CD14-positive monocyte (primary cell): ENCODE data around the gene CAMK1G. TPM values are rescaled to one million over a fixed set of nuclear protein-coding genes. Genes with fewer than 3 reads are reported as not detected.

Experiments used
- DNase-seq, 3 donors: peaks; one replicate each; pipeline ENCODE4 v3.0.0-alpha.2; 2011 to 2022
- H2AFZ ChIP-seq: 2 replicates; pipeline ENCODE4 v1.6.0; 2012; ENCODE audit warnings: mild to moderate bottlenecking, low read depth, low read length, inconsistent platforms; ENCODE audit not compliant: insufficient read depth, poor library complexity, severe bottlenecking
- H3K27ac ChIP-seq, 2 donors: 1 replicate in 1 of 2; 2 replicates in 1 of 2; pipeline ENCODE4 v1.5.1; 2012 to 2013; ENCODE audit warnings: low read length in 2 of 2, control low read depth in 1 of 2, inconsistent platforms in 1 of 2, low read depth in 1 of 2, mild to moderate bottlenecking in 1 of 2
- H3K27me3 ChIP-seq, 2 donors: one replicate each; pipeline versions ENCODE4 v1.6.0 to v1.6.1; 2011 to 2013; ENCODE audit warnings: low read length in 2 of 2; ENCODE audit not compliant: control insufficient read depth in 2 of 2, insufficient read depth in 2 of 2
- H3K36me3 ChIP-seq, 2 donors: replicated peaks in 1 of 2; 1 replicate in 1 of 2; 2 replicates in 1 of 2; pipeline versions ENCODE4 v1.5.1 to v1.6.1; 2012 to 2013; ENCODE audit warnings: low read length in 2 of 2, control low read depth in 1 of 2, inconsistent platforms in 1 of 2, mild to moderate bottlenecking in 1 of 2; ENCODE audit not compliant: insufficient read depth in 2 of 2, control insufficient read depth in 1 of 2
- H3K4me1 ChIP-seq, 2 donors: 1 replicate in 1 of 2; 2 replicates in 1 of 2; pipeline versions ENCODE4 v1.5.1 to v1.6.1; 2012 to 2013; ENCODE audit warnings: low read length in 2 of 2, control low read depth in 1 of 2, inconsistent platforms in 1 of 2, mild to moderate bottlenecking in 1 of 2, moderate library complexity in 1 of 2; ENCODE audit not compliant: insufficient read depth in 2 of 2, control insufficient read depth in 1 of 2
- H3K4me2 ChIP-seq: replicated peaks from 2 replicates; pipeline ENCODE3; 2012; ENCODE audit warnings: low read length, moderate library complexity, mild to moderate bottlenecking; ENCODE audit not compliant: poor library complexity, severe bottlenecking; ENCODE audit errors: extremely low read depth
- H3K4me3 ChIP-seq, 3 experiments: fragments of 200-600 bp in 1 of 3; sonication (generic) in 1 of 3; replicated peaks in 1 of 3; 1 replicate in 2 of 3; 2 replicates in 1 of 3; pipeline ENCODE4 v1.5.1; 2011 to 2013; ENCODE audit warnings: low read length in 3 of 3, mild to moderate bottlenecking in 3 of 3, control low read depth in 2 of 3, low read depth in 2 of 3, inconsistent platforms in 1 of 3, moderate library complexity in 1 of 3
- H3K79me2 ChIP-seq: 2 replicates; pipeline ENCODE4 v1.6.0; 2012; ENCODE audit warnings: mild to moderate bottlenecking, control low read depth, inconsistent platforms, low read length, moderate library complexity; ENCODE audit not compliant: insufficient read depth
- H3K9ac ChIP-seq: 2 replicates; pipeline ENCODE4 v1.6.0; 2017; ENCODE audit warnings: low read length, mild to moderate bottlenecking; ENCODE audit not compliant: insufficient read depth, poor library complexity, severe bottlenecking
- H3K9me3 ChIP-seq, 2 donors: replicated peaks in 1 of 2; 1 replicate in 1 of 2; 2 replicates in 1 of 2; pipeline versions ENCODE4 v1.5.1 to v1.6.1; 2012 to 2013; ENCODE audit warnings: low read length in 2 of 2, control low read depth in 1 of 2; ENCODE audit not compliant: control insufficient read depth in 1 of 2, insufficient read depth in 1 of 2
- H4K20me1 ChIP-seq: 2 replicates; pipeline ENCODE4 v1.6.0; 2012; ENCODE audit warnings: mild to moderate bottlenecking, low read length, control low read depth, moderate library complexity; ENCODE audit not compliant: insufficient read depth
- H3K27ac Mint-ChIP-seq, 7 donors: one replicate each; pipeline ENCODE4 v1.8.0; 2020; ENCODE audit warnings: mild to moderate bottlenecking in 7 of 7, mixed read lengths in 7 of 7, moderate library complexity in 6 of 7, inconsistent platforms in 2 of 7
- H3K27me3 Mint-ChIP-seq, 3 donors: one replicate each; pipeline ENCODE4 v1.8.0; 2021 to 2022; ENCODE audit warnings: low read depth in 3 of 3, mild to moderate bottlenecking in 3 of 3, mixed read lengths in 3 of 3, moderate library complexity in 3 of 3, inconsistent platforms in 1 of 3
- H3K36me3 Mint-ChIP-seq, 2 donors: one replicate each; pipeline ENCODE4 v1.8.0; 2020; ENCODE audit warnings: mixed read lengths in 2 of 2, inconsistent platforms in 1 of 2, mild to moderate bottlenecking in 1 of 2
- H3K4me1 Mint-ChIP-seq: one replicate; pipeline ENCODE4 v1.8.0; 2020; ENCODE audit warnings: mild to moderate bottlenecking, mixed read lengths
- H3K4me3 Mint-ChIP-seq, 2 donors: one replicate each; pipeline ENCODE4 v1.8.0; 2020; ENCODE audit warnings: mild to moderate bottlenecking in 2 of 2, mixed read lengths in 2 of 2, moderate library complexity in 1 of 2
- H3K9me3 Mint-ChIP-seq, 7 donors: one replicate each; pipeline ENCODE4 v1.8.0; 2020 to 2022; ENCODE audit warnings: mixed read lengths in 7 of 7, mild to moderate bottlenecking in 6 of 7, moderate library complexity in 6 of 7, inconsistent platforms in 2 of 7
- CTCF ChIP-seq: fragments of 200-600 bp; IDR thresholded peaks from one replicate; pipeline ENCODE4 v1.8.0; 2022; ENCODE audit warnings: antibody characterized with exemption, mild to moderate bottlenecking
- WGBS: methylation state at CpG from one replicate; pipeline ENCODE4 v1.1.5; 2013; ENCODE audit warnings: missing lambda C conversion rate; ENCODE audit not compliant: insufficient coverage; 5-methylcytosine and 5-hydroxymethylcytosine counted together
- intact Hi-C, 2 donors: fragments of 100-400 bp; cut with micrococcal nuclease; formaldehyde crosslinking; loops; one replicate each; pipeline versions ENCODE4 v1.15.0 to v1.15.1; 2023
- polyA plus RNA-seq, 3 donors: library from polyadenylated mRNA; depleted of rRNA in 1 of 3; unstranded in 2 of 3; stranded (reverse) in 1 of 3; fragments of 300-500 nt in 2 of 3; fragments of >200 nt in 1 of 3; fragmentation: Illumina TruSeq in 2 of 3; gene quantifications; 1 replicate in 2 of 3; 2 replicates in 1 of 3; pipeline ENCODE4 v1.2.3, GENCODE V29; 2012 to 2021

The CAMK1G gene
- polyA plus RNA-seq, 3 donors: not detected

GRCh38 chr1:209652873-209653401 lies 69.4 kb downstream of the CAMK1G start:
- peaks cover 64 to 72% of the 10 kb centered on the region in 2 donors for H3K4me1 ChIP-seq
- H2AFZ ChIP-seq: no peak overlapping the region
- peak in 2 of 3 donors; percentile 44 to 59 for DNase-seq
- no peaks in the 10 kb centered on the region for H3K9me3 ChIP-seq
- no peak overlapping the region for H3K4me2 ChIP-seq
- no peak for TF ChIP-seq CTCF
- Mint-ChIP-seq H3K9me3 (peaks cover 0 to 4% (median 0%) of the 10 kb centered on the region in 7 donors), H3K36me3 (peaks cover 9 to 21% of the 10 kb centered on the region in 2 donors), H3K27ac (peak overlapping the region in 6 of 7 donors; percentile 38 to 99 (median 97)), H3K4me3 (no peak overlapping the region), H3K27me3 (peaks cover 40 to 55% (median 42%) of the 10 kb centered on the region in 3 donors), H3K4me1 (peaks cover 72% of the 10 kb centered on the region)
- intact Hi-C loops: no loop called here
- no peak overlapping the region for H3K9ac ChIP-seq
- no peak overlapping the region for H3K27ac ChIP-seq
- H3K4me3 ChIP-seq: no peak overlapping the region
- WGBS: no CpG with 5 or more reads among the region's 3 CpGs
- peaks cover 9 to 49% of the 10 kb centered on the region in 2 donors for H3K27me3 ChIP-seq
- no peaks in the 10 kb centered on the region for H4K20me1 ChIP-seq
- H3K36me3 ChIP-seq: no peaks in the 10 kb centered on the region
- no peaks in the 10 kb centered on the region for H3K79me2 ChIP-seq

GRCh38 chr1:209653915-209654351 lies 70.4 kb downstream of the CAMK1G start:
- H4K20me1 ChIP-seq: no peaks in the 10 kb centered on the region
- Mint-ChIP-seq H3K27ac (peak overlapping the region in 6 of 7 donors; percentile 39 to 93 (median 84)), H3K4me3 (peak overlapping the region in 1 of 2 donors; percentile 75), H3K4me1 (peaks cover 74% of the 10 kb centered on the region), H3K36me3 (peaks cover 17 to 28% of the 10 kb centered on the region in 2 donors), H3K9me3 (peaks cover 0 to 4% (median 0%) of the 10 kb centered on the region in 7 donors), H3K27me3 (peaks cover 43 to 65% (median 48%) of the 10 kb centered on the region in 3 donors)
- H3K4me1 ChIP-seq: peaks cover 63 to 72% of the 10 kb centered on the region in 2 donors
- intact Hi-C loops: no loop called here
- no peak overlapping the region for H3K9ac ChIP-seq
- H3K4me3 ChIP-seq: no peak overlapping the region
- H3K4me2 ChIP-seq: no peak overlapping the region
- no peak for DNase-seq
- H3K79me2 ChIP-seq: no peaks in the 10 kb centered on the region
- H3K36me3 ChIP-seq: no peaks in the 10 kb centered on the region
- H2AFZ ChIP-seq: no peak overlapping the region
- peaks cover 11 to 56% of the 10 kb centered on the region in 2 donors for H3K27me3 ChIP-seq
- no peak overlapping the region for H3K27ac ChIP-seq
- 98% methylated on average over 5 of the region's 7 CpGs for WGBS
- TF ChIP-seq CTCF: no peak
- H3K9me3 ChIP-seq: no peaks in the 10 kb centered on the region
